Neural cell (in vitro differentiated cells): Measurements from ENCODE around the gene TOB1.

Experiments used
- EP300 ChIP-seq: fragments of 450-650 bp; conservative IDR thresholded peaks from 2 replicates; pipeline ENCODE4 v1.6.1; 2014; ENCODE audit warnings: antibody characterized with exemption, mild to moderate bottlenecking, moderate library complexity; ENCODE audit not compliant: poor library complexity, severe bottlenecking
- EZH2 ChIP-seq: fragments of 200-600, 300-800 bp; shearing (Covaris generic), sonication (generic); IDR thresholded peaks from 2 replicates; pipeline ENCODE4 v1.6.1; 2014; ENCODE audit warnings: antibody characterized with exemption, low read length, borderline replicate concordance, mild to moderate bottlenecking; ENCODE audit not compliant: insufficient read depth, poor library complexity, severe bottlenecking
- MXI1 ChIP-seq: fragments of 450-650 bp; conservative IDR thresholded peaks from 2 replicates; pipeline ENCODE4 v1.6.1; 2014; ENCODE audit warnings: antibody characterized with exemption, mild to moderate bottlenecking; ENCODE audit not compliant: poor library complexity, severe bottlenecking
- POLR2AphosphoS5 ChIP-seq: IDR thresholded peaks from 2 replicates; pipeline ENCODE4 v1.6.1; 2012
- RAD21 ChIP-seq: fragments of 450-650 bp; conservative IDR thresholded peaks from 2 replicates; pipeline ENCODE4 v1.6.1; 2014; ENCODE audit warnings: antibody characterized with exemption, mild to moderate bottlenecking, moderate library complexity
- REST ChIP-seq: IDR thresholded peaks from 2 replicates; pipeline ENCODE4 v1.6.1; 2012; ENCODE audit warnings: borderline replicate concordance
- SMC3 ChIP-seq: fragments of 450-650 bp; conservative IDR thresholded peaks from 2 replicates; pipeline ENCODE4 v1.6.1; 2014; ENCODE audit warnings: antibody characterized with exemption, mild to moderate bottlenecking, moderate library complexity; ENCODE audit not compliant: poor library complexity
- TAF1 ChIP-seq: IDR thresholded peaks from 2 replicates; pipeline ENCODE4 v1.6.1; 2012; ENCODE audit warnings: low read depth
- TF ChIP-seq, protein P1 (sequence below): fragments of 450-650 bp; IDR thresholded peaks from 2 replicates; pipeline ENCODE4 v1.5.1; 2014; ENCODE audit warnings: antibody characterized with exemption, mild to moderate bottlenecking, moderate library complexity; ENCODE audit not compliant: poor library complexity, severe bottlenecking

DNA sequence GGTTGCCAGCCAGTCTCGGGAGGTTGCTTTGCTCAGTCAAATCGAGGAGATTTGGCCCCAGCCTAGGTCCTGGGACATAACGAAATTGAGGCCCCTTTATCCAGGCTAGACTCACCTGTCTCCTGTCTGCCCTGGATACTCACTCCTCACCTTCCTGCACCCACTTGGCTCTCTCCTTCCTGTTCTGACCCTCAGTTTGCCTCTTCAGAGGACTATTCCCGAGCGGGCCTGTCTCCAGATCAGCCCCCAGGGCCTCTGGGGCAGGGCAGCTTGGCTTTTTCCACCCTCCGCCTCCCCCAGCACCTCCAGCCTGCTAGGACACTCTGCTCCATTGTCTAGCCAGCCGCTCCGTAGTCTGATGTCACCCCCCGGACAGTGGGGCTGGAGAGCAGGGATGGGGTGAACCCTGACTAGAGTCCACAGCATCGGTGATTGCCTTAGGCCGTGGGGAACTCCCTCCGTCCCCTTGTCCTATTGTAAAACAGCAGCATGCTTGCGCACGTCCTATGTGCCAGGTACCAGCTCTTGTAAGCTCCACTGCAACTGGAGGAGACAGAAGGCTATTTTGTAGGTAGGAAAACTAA, 21.9 kb downstream of the TOB1 start:
- TF ChIP-seq, protein P1, sequence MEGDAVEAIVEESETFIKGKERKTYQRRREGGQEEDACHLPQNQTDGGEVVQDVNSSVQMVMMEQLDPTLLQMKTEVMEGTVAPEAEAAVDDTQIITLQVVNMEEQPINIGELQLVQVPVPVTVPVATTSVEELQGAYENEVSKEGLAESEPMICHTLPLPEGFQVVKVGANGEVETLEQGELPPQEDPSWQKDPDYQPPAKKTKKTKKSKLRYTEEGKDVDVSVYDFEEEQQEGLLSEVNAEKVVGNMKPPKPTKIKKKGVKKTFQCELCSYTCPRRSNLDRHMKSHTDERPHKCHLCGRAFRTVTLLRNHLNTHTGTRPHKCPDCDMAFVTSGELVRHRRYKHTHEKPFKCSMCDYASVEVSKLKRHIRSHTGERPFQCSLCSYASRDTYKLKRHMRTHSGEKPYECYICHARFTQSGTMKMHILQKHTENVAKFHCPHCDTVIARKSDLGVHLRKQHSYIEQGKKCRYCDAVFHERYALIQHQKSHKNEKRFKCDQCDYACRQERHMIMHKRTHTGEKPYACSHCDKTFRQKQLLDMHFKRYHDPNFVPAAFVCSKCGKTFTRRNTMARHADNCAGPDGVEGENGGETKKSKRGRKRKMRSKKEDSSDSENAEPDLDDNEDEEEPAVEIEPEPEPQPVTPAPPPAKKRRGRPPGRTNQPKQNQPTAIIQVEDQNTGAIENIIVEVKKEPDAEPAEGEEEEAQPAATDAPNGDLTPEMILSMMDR = no peak
- TF ChIP-seq POLR2AphosphoS5 (no peak), SMC3 (no peak), MXI1 (no peak), RAD21 (no peak), TAF1 (no peak), REST (no peak), EP300 (no peak), EZH2 (no peak)
